GM21360 (cell line): ENCODE data around the gene MCL1.
"Not testable (repeated sequence)": the region's sequence is repeated elsewhere in the genome, so short reads cannot be mapped to it uniquely, and the experiment has no call there.

Experiments
- ATAC-seq: cut with Tn5 transposase; IDR thresholded peaks from one replicate; pipeline ENCODE4 v1.9.1; 2021; ENCODE audit warnings: mild to moderate bottlenecking, moderate library complexity; ENCODE audit not compliant: unreplicated experiment

The MCL1 gene

GRCh38 chr1:150579110-150579944 lies at the start of gene MCL1:
Gene MCL1 (minus strand): TSS chr1:150579610. CDS start chr1:150579530, 80 bp downstream.
- peak; percentile 82 for ATAC-seq

- ATAC-seq = no peak
Observed at GRCh38 chr1:150628766-150629114, 49.3 kb upstream of the MCL1 start.

GRCh38 chr1:150627826-150628410 lies 48.5 kb upstream of the MCL1 start:
- ATAC-seq = no peak

- no peak for ATAC-seq
Observed at GRCh38 chr1:150626150-150626549, 46.7 kb upstream of the MCL1 start.

GRCh38 chr1:150624546-150624945 lies 45.1 kb upstream of the MCL1 start:
- ATAC-seq = not testable (repeated sequence)

- not testable (repeated sequence) for ATAC-seq
Observed at GRCh38 chr1:150624134-150624533, 44.7 kb upstream of the MCL1 start.

GRCh38 chr1:150622303-150622975 lies 43.0 kb upstream of the MCL1 start:
- ATAC-seq = no peak

GRCh38 chr1:150621497-150622302 lies 42.3 kb upstream of the MCL1 start:
- ATAC-seq = no peak

- no peak for ATAC-seq
Observed at GRCh38 chr1:150620919-150621318, 41.5 kb upstream of the MCL1 start.

- no peak for ATAC-seq
Observed at GRCh38 chr1:150619576-150620509, 40.4 kb upstream of the MCL1 start.

- ATAC-seq = no peak
Observed at GRCh38 chr1:150615346-150616201, 36.2 kb upstream of the MCL1 start.

- ATAC-seq = peak; percentile 50
Observed at GRCh38 chr1:150613061-150613920, 33.9 kb upstream of the MCL1 start.

GRCh38 chr1:150612014-150612345 lies 32.6 kb upstream of the MCL1 start:
- no peak for ATAC-seq

- ATAC-seq = no peak
Observed at GRCh38 chr1:150610576-150610975, 31.2 kb upstream of the MCL1 start.

- no peak for ATAC-seq
Observed at GRCh38 chr1:150609732-150610131, 30.3 kb upstream of the MCL1 start.

- no peak for ATAC-seq
Observed at GRCh38 chr1:150606463-150607142, 27.2 kb upstream of the MCL1 start.

- not testable (repeated sequence) for ATAC-seq
Observed at GRCh38 chr1:150605451-150605731, 26.0 kb upstream of the MCL1 start.

- no peak for ATAC-seq
Observed at GRCh38 chr1:150604226-150604588, 24.8 kb upstream of the MCL1 start.
